ENCODE data around the gene PNKD. TPM values are rescaled to one million over a fixed set of nuclear protein-coding genes. Genes with fewer than 3 reads are reported as not detected.

Gene PNKD
- total RNA-seq, 1 experiment from 2014 or later: 49.8 TPM

GRCh38 chr2:218238887-218239286, 31.4 kb upstream of the PNKD start (continued):
- TF ChIP-seq ZNF512 (CRISPR knock-in tag; IDR thresholded peaks at IDR 0.05; ENCODE audit: borderline replicate concordance): no peak
- TF ChIP-seq CREB1 (CRISPR knock-in tag; IDR thresholded peaks at IDR 0.05): no peak
- no peak for TF ChIP-seq ATF1 (CRISPR knock-in tag; IDR thresholded peaks at IDR 0.05)
- no peak for TF ChIP-seq FOXP1 (CRISPR knock-in tag; IDR thresholded peaks at IDR 0.05; ENCODE audit: borderline replicate concordance)
- TF ChIP-seq NFATC4 (CRISPR knock-in tag; IDR thresholded peaks at IDR 0.05): no peak
- no peak for TF ChIP-seq ZMAT4 (CRISPR knock-in tag; IDR thresholded peaks at IDR 0.05)

- TF ChIP-seq ERG (CRISPR knock-in tag; IDR thresholded peaks at IDR 0.05) (no peak), ZNF281 (CRISPR knock-in tag; IDR thresholded peaks at IDR 0.05) (no peak), CBFB (CRISPR knock-in tag; IDR thresholded peaks at IDR 0.05; ENCODE audit: low read depth) (no peak), TP53 (CRISPR knock-in tag; IDR thresholded peaks at IDR 0.05) (no peak), MLX (CRISPR knock-in tag; IDR thresholded peaks at IDR 0.05) (no peak), CDX4 (CRISPR knock-in tag; IDR thresholded peaks at IDR 0.05; ENCODE audit: borderline replicate concordance) (no peak), FOXK1 (CRISPR knock-in tag; IDR thresholded peaks at IDR 0.05) (no peak), ATF1 (CRISPR knock-in tag; IDR thresholded peaks at IDR 0.05) (no peak), ZSCAN18 (CRISPR knock-in tag; IDR thresholded peaks at IDR 0.05) (no peak), ZNF425 (CRISPR knock-in tag; conservative IDR thresholded peaks at IDR 0.05) (no peak), PRRX2 (CRISPR knock-in tag; IDR thresholded peaks at IDR 0.05) (no peak), USF2 (CRISPR knock-in tag; IDR thresholded peaks at IDR 0.05) (no peak), TEAD1 (CRISPR knock-in tag; IDR thresholded peaks at IDR 0.05) (no peak), ZNF219 (CRISPR knock-in tag; IDR thresholded peaks at IDR 0.05; ENCODE audit: borderline replicate concordance) (no peak), ZNF121 (CRISPR knock-in tag; IDR thresholded peaks at IDR 0.05) (no peak), CREM (CRISPR knock-in tag; IDR thresholded peaks at IDR 0.05) (no peak), FOXP1 (CRISPR knock-in tag; IDR thresholded peaks at IDR 0.05; ENCODE audit: borderline replicate concordance) (no peak)
- no peaks in the 10 kb centered on the region for H3K9me3 Mint-ChIP-seq
- CTCF ChIA-PET: no interaction called here
- no peak for ATAC-seq
- POLR2A ChIA-PET: no interaction called here
- peaks cover 89% of the 10 kb centered on the region for H3K36me3 Mint-ChIP-seq
- no peak for DNase-seq (ENCODE audit: low spot score)
- H3K4me3 Mint-ChIP-seq: no peak overlapping the region
- H3K27me3 Mint-ChIP-seq (ENCODE audit: low read depth): no peaks in the 10 kb centered on the region
- H3K27ac Mint-ChIP-seq: no peak overlapping the region; the same call in 1 of the 2 replicates
- H3K4me1 Mint-ChIP-seq: no peaks in the 10 kb centered on the region
These were observed 26.1 kb upstream of the PNKD start for GRCh38 chr2:218244204-218244603.

Data from WTC11 (cell line).